Endothelial cell of umbilical vein (primary cell): Measurements from ENCODE around the gene CUL9. TPM values are rescaled to one million over a fixed set of nuclear protein-coding genes. Genes with fewer than 3 reads are reported as not detected.

Experiments
- BruUV-seq: library from RNA; stranded (reverse); fragments of 400-500 nt; replicated peaks from 2 replicates; lab custom pipeline; 2021; lab: Mats Ljungman, UMichigan
- CTCF ChIA-PET: fragments of 300-600, 350-600 bp; sonication (Branson Sonifier 250); formaldehyde crosslinking; loops from one replicate; lab custom pipeline; 2021; ENCODE audit warnings: antibody characterized with exemption, inconsistent platforms; lab: Charles Lee
- POLR2A ChIA-PET: fragments of 300-600, 350-600 bp; sonication (Branson Sonifier 250); formaldehyde crosslinking; loops from one replicate; lab custom pipeline; 2021; ENCODE audit warnings: antibody characterized with exemption, inconsistent platforms; lab: Charles Lee
- DNase-seq: peaks from one replicate; pipeline ENCODE4 v3.0.0-alpha.2; 2011; ENCODE audit warnings: low read depth, low spot score
- FAIRE-seq: peaks from 2 replicates; lab custom pipeline; 2011; peaks lifted over from hg19 to GRCh38; lab: Jason Lieb, UNC
- H2AFZ ChIP-seq: 2 replicates; pipeline ENCODE4 v1.6.0; 2012; ENCODE audit warnings: low read depth, low read length, control low read depth, inconsistent platforms
- H3K27ac ChIP-seq: 2 replicates; pipeline ENCODE4 v1.5.1; 2011; ENCODE audit warnings: low read depth, mild to moderate bottlenecking, control low read depth, low read length, moderate library complexity; ENCODE audit not compliant: insufficient read depth
- H3K27me3 ChIP-seq, 2 experiments: 2 replicates each; pipeline versions ENCODE4 v1.6.0 to v1.6.1; 2011; ENCODE audit warnings: low read length in 2 of 2, mixed read lengths in 1 of 2; ENCODE audit not compliant: control insufficient read depth in 2 of 2, insufficient read depth in 2 of 2
- H3K36me3 ChIP-seq, 2 experiments: 2 replicates in 1 of 2; 3 replicates in 1 of 2; pipeline ENCODE4 v1.5.1; 2011; ENCODE audit warnings: low read length in 2 of 2, mild to moderate bottlenecking in 1 of 2, moderate library complexity in 1 of 2; ENCODE audit not compliant: control insufficient read depth in 2 of 2, insufficient read depth in 2 of 2; ENCODE audit errors: extremely low read depth in 1 of 2
- H3K4me1 ChIP-seq: 3 replicates; pipeline ENCODE4 v1.5.1; 2011; ENCODE audit warnings: mild to moderate bottlenecking, low read length; ENCODE audit not compliant: control insufficient read depth, insufficient read depth; ENCODE audit errors: extremely low read depth
- H3K4me2 ChIP-seq: 2 replicates; pipeline ENCODE4 v1.6.1; 2011; ENCODE audit warnings: low read length, control low read depth, mixed read lengths; ENCODE audit not compliant: insufficient read depth
- H3K4me3 ChIP-seq, 3 experiments: fragments of 200-600 bp in 1 of 3; sonication (generic), shearing (Covaris generic) in 1 of 3; replicated peaks in 1 of 3; 2 replicates each; pipeline ENCODE4 v1.5.1; 2011 to 2016; ENCODE audit warnings: control low read depth in 3 of 3, low read length in 3 of 3, mild to moderate bottlenecking in 2 of 3, inconsistent platforms in 1 of 3, low read depth in 1 of 3, moderate library complexity in 1 of 3; ENCODE audit not compliant: insufficient read depth in 1 of 3
- H3K79me2 ChIP-seq: 2 replicates; pipeline ENCODE4 v1.6.0; 2012; ENCODE audit warnings: low read length, inconsistent platforms; ENCODE audit not compliant: control insufficient read depth, insufficient read depth
- H3K9ac ChIP-seq: replicated peaks from 2 replicates; pipeline ENCODE3; 2011; ENCODE audit warnings: low read length, control low read depth; ENCODE audit not compliant: insufficient read depth; ENCODE audit errors: extremely low read depth
- H3K9me1 ChIP-seq: replicated peaks from 3 replicates; pipeline ENCODE4 v1.6.0; 2011; ENCODE audit warnings: mild to moderate bottlenecking, low read length; ENCODE audit not compliant: control insufficient read depth, insufficient read depth; ENCODE audit errors: extremely low read depth
- H3K9me3 ChIP-seq: replicated peaks from 2 replicates; pipeline ENCODE4 v1.5.1; 2012; ENCODE audit warnings: low read length, inconsistent platforms; ENCODE audit not compliant: control insufficient read depth, insufficient read depth
- H4K20me1 ChIP-seq: replicated peaks from 2 replicates; pipeline ENCODE3; 2011; ENCODE audit warnings: mild to moderate bottlenecking, low read length; ENCODE audit not compliant: control insufficient read depth, insufficient read depth; ENCODE audit errors: extremely low read depth
- CTCF ChIP-seq, 2 donors: IDR thresholded peaks; 1 replicate in 1 of 2; 2 replicates in 1 of 2; pipeline ENCODE4 v1.5.1; 2011; ENCODE audit warnings: low read length in 2 of 2, mild to moderate bottlenecking in 2 of 2, moderate library complexity in 2 of 2, control low read depth in 1 of 2, inconsistent platforms in 1 of 2, low read depth in 1 of 2; ENCODE audit not compliant: insufficient read depth in 1 of 2; ENCODE audit errors: extremely low read depth in 1 of 2
- EZH2 ChIP-seq: IDR thresholded peaks from 2 replicates; pipeline ENCODE4 v1.6.1; 2012; ENCODE audit warnings: borderline replicate concordance, low read depth, mild to moderate bottlenecking, moderate library complexity, low read length, inconsistent platforms; ENCODE audit not compliant: severe bottlenecking
- FOS ChIP-seq: IDR thresholded peaks from 2 replicates; pipeline ENCODE4 v1.6.1; 2011; ENCODE audit warnings: mild to moderate bottlenecking, low read length, moderate library complexity, borderline replicate concordance; ENCODE audit not compliant: insufficient read depth
- GATA2 ChIP-seq: IDR thresholded peaks from 2 replicates; pipeline ENCODE4 v1.7.0; 2011; ENCODE audit warnings: low read depth, mild to moderate bottlenecking, moderate library complexity, mixed read lengths, low read length; ENCODE audit not compliant: insufficient read length, insufficient read depth
- JUN ChIP-seq: IDR thresholded peaks from 2 replicates; pipeline ENCODE4 v1.6.1; 2011; ENCODE audit warnings: borderline replicate concordance, low read depth; ENCODE audit not compliant: insufficient read length, insufficient read depth
- MAX ChIP-seq: IDR thresholded peaks from 2 replicates; pipeline ENCODE4 v1.6.1; 2011; ENCODE audit not compliant: insufficient read depth, insufficient read length
- MYC ChIP-seq: IDR thresholded peaks from one replicate; pipeline ENCODE4 v1.6.1; 2011; ENCODE audit warnings: mild to moderate bottlenecking, low read depth, low read length
- POLR2A ChIP-seq: IDR thresholded peaks from 2 replicates; pipeline ENCODE4 v1.6.1; 2012; ENCODE audit warnings: low read depth, mild to moderate bottlenecking, control low read depth, low read length
- POLR2AphosphoS5 ChIP-seq: IDR thresholded peaks from 2 replicates; pipeline ENCODE4 v1.6.1; 2012; ENCODE audit warnings: low read depth, mild to moderate bottlenecking, control low read depth, low read length, moderate library complexity; ENCODE audit not compliant: insufficient read depth
- dilution Hi-C: fragments of 300-500 bp; cut with MboI; formaldehyde crosslinking; loops from one replicate; pipeline ENCODE4 v1.15.0; 2019; ENCODE audit warnings: low sequenced_read_pairs; ENCODE audit not compliant: extremely low pct_ligation_motif_present
- intact Hi-C: fragments of 100-400 bp; cut with micrococcal nuclease; formaldehyde crosslinking; loops from one replicate; pipeline ENCODE4 v1.10.0; 2022
- polyA plus RNA-seq, 4 experiments: library from polyadenylated mRNA; depleted of rRNA in 3 of 4; stranded (reverse) in 3 of 4; unstranded in 1 of 4; fragments of >200 nt; gene quantifications; 2 replicates each; pipeline versions ENCODE4 v1.2.1 to v1.2.3, GENCODE V29; 2011 to 2012; ENCODE audit warnings: missing spikeins in 1 of 4
- total RNA-seq: library from RNA; stranded (reverse); gene quantifications from 2 replicates; pipeline ENCODE4 v1.2.3, GENCODE V29; 2021

The CUL9 gene
- total and polyA plus RNA-seq, 2 donors (not counting 3 experiments of a cell fraction or from before 2014, with no cell fraction given): 38.7 to 46.0 TPM

GRCh38 chr6:43268782-43269272 is 86.8 kb downstream of the CUL9 start:
- dilution Hi-C loops: no loop called here
- DNase-seq (no peak), FAIRE-seq (no peak)
- no peak overlapping the region for H2AFZ ChIP-seq
- POLR2A ChIA-PET: no interaction called here
- TF ChIP-seq CTCF (IDR thresholded peaks at IDR 0.05; ENCODE audit: extremely low read depth in 1 of 2, insufficient read depth in 1 of 2, low read depth in 1 of 2, low read length in 2 of 2): no peak
- no peak for TF ChIP-seq EZH2
- no peak for TF ChIP-seq JUN
- TF ChIP-seq POLR2A: no peak
- no peak for TF ChIP-seq FOS
- no peak for TF ChIP-seq MYC
- no peak for TF ChIP-seq MAX
- TF ChIP-seq GATA2: no peak
- no peak for TF ChIP-seq POLR2AphosphoS5
- no peaks in the 10 kb centered on the region for H4K20me1 ChIP-seq
- H3K4me1 ChIP-seq: no peaks in the 10 kb centered on the region
- H3K9me3 ChIP-seq: no peaks in the 10 kb centered on the region
- H3K36me3 ChIP-seq: no peaks in the 10 kb centered on the region
- H3K9me1 ChIP-seq: no peaks in the 10 kb centered on the region
- H3K27ac ChIP-seq: no peak overlapping the region
- H3K9ac ChIP-seq: no peak overlapping the region
- H3K27me3 ChIP-seq: peaks cover 26 to 37% of the 10 kb centered on the region in 2 experiments
- no TSS peak for BruUV-seq
- H3K4me3 ChIP-seq: no peak overlapping the region
- intact Hi-C loops: no loop called here
- CTCF ChIA-PET: interaction anchor here (1.0 to 1.6 kb wide), 2 partner anchors 40 to 237 kb away, joined by 4 to 5 read pairs; partner anchors contain the start of gene DNPH1
- no peaks in the 10 kb centered on the region for H3K79me2 ChIP-seq
- no peak overlapping the region for H3K4me2 ChIP-seq
